Coronary artery (tissue), 2 donors: Measurements from ENCODE around the gene DLG2.
"Not testable (repeated sequence)": the region's sequence is repeated elsewhere in the genome, so short reads cannot be mapped to it uniquely, and the experiment has no call there.

Experiments
- DNase-seq: peaks from one replicate; pipeline ENCODE4 v3.0.0-alpha.2; 2017; ENCODE audit warnings: low spot score
- H3K27ac ChIP-seq, 2 donors: fragments of 200-600 bp; sonication (generic); one replicate each; pipeline ENCODE4 v1.5.1; 2016 to 2019
- H3K4me3 ChIP-seq: fragments of 200-600 bp; sonication (generic); 2 replicates; pipeline ENCODE4 v1.5.1; 2016; ENCODE audit warnings: mild to moderate bottlenecking, moderate library complexity
- CTCF ChIP-seq: fragments of 200-600 bp; sonication (generic); IDR thresholded peaks from one replicate; pipeline ENCODE4 v1.5.1; 2019; ENCODE audit warnings: antibody characterized with exemption

DLG2 gene

DNA sequence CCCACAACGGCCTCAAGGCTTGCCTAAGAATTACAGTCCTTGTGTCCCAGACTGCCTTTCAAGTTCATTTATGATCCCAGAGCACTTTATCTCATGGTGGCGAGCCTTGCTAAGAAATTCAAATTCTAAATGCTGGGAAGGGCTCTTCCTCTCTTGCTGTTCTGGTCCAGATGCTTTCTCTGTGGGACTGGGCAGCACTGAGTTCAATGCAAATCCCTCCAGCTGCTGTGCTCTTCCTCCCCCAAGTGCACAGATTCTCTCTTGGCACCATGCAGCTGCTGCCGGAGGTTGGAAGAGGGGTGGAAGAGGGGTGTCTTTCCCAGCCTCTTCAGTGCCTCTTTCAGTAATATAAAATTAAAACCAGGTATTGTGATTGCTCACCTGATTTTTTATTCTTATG, 828.0 kb downstream of the DLG2 start:
- Histone ChIP-seq H3K27ac (no peak overlapping the region), H3K4me3 (no peak overlapping the region)
- no peak for TF ChIP-seq CTCF
- no peak for DNase-seq

DNA sequence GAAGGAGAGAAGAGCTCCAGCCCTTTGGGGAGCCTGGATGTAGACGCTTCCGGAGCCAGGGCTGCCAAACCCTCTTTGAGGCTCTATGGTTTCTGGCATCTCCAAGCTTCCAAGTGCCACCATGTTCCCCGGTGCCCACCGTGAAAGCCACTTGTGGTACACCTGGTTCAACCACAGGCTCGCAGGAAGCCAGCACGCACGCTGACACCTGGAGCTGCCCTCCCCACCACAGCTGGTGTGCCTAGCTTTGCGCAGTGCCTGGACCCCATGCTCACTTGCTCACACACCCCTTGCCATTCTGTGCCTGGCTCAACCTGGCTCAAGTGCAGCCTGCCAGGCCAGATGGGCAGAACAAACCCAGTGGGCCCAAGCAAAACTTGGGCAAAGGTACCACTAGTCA, 831.4 kb downstream of the DLG2 start:
- no peak for DNase-seq
- no peak overlapping the region for H3K4me3 ChIP-seq
- H3K27ac ChIP-seq, result no peak overlapping the region
- no peak for TF ChIP-seq CTCF

- Histone ChIP-seq H3K27ac (no peak overlapping the region), H3K4me3 (no peak overlapping the region)
- no peak for DNase-seq
- TF ChIP-seq CTCF, result no peak
Observed at GRCh38 chr11:84794663-84795443, 832.3 kb downstream of the DLG2 start.

- H3K4me3 ChIP-seq, result no peak overlapping the region
- DNase-seq, result no peak
- no peak overlapping the region for H3K27ac ChIP-seq
- TF ChIP-seq CTCF, result no peak
Observed at GRCh38 chr11:84793318-84793717, 833.8 kb downstream of the DLG2 start.

DNA sequence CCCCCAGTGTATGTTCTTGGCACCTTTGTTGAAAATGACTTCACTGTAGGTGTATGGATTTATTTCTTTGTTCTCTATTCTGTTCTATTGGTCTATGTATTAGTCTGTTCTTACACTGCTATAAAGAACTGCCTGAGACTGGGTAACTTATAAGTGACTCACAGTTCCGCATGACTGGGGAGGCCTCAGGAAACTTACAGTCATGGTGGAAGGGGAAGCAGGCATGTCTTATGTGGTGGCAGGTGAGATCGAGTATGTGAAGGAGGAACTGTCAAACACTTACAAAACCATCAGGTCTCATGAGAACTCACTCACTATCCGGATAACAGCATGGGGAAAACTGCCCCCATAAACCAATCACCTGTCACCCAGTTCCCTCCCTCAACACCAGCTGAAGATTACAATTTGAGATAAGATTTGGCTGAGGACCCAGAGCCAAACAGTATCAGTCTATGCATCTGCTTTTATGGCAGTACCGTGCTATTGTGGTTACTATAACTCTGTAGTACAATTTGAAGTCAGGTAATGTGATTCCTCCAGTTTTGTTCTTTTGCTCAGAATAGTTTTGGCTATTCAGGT, 836.2 kb downstream of the DLG2 start:
- H3K4me3 ChIP-seq, result no peak overlapping the region
- DNase-seq, result no peak
- no peak overlapping the region for H3K27ac ChIP-seq
- no peak for TF ChIP-seq CTCF

GRCh38 chr11:84788220-84788619, 838.9 kb downstream of the DLG2 start:
- no peak overlapping the region for H3K27ac ChIP-seq
- H3K4me3 ChIP-seq, result no peak overlapping the region
- DNase-seq, result no peak
- TF ChIP-seq CTCF, result no peak

- DNase-seq, result not testable (repeated sequence)
Observed at GRCh38 chr11:84784158-84784557, 843.0 kb downstream of the DLG2 start.

More at GRCh38 chr11:84784158-84784557, 843.0 kb downstream of the DLG2 start:
- not testable (repeated sequence) for H3K4me3 ChIP-seq, H3K27ac ChIP-seq
